ENCODE results near the gene BTD. TPM values are rescaled to one million over a fixed set of nuclear protein-coding genes. Genes with fewer than 3 reads are reported as not detected.

Gene BTD
- polyA plus RNA-seq, 5 donors, result 12.2 to 18.5 (median 15.9) TPM

GRCh38 chr3:15633766-15634598 is 32.4 kb downstream of the BTD start:
- DNase-seq, result no peak

GRCh38 chr3:15634671-15635070 is 33.1 kb downstream of the BTD start:
- DNase-seq, result no peak

- DNase-seq, result peak; percentile 40 to 53
These were observed 33.6 kb downstream of the BTD start for GRCh38 chr3:15635121-15635661.

GRCh38 chr3:15636028-15636709 is 34.6 kb downstream of the BTD start:
- DNase-seq, result no peak

- no peak for DNase-seq
These were observed 35.8 kb downstream of the BTD start for GRCh38 chr3:15637131-15637951.

- DNase-seq, result no peak
These were observed 36.8 kb downstream of the BTD start for GRCh38 chr3:15638193-15638890.

GRCh38 chr3:15638891-15639262 is 37.3 kb downstream of the BTD start:
- no peak for DNase-seq

GRCh38 chr3:15645246-15645645 is 43.7 kb downstream of the BTD start:
- no peak for DNase-seq

- no peak for DNase-seq
These were observed 44.4 kb downstream of the BTD start for GRCh38 chr3:15645740-15646501.

- DNase-seq, result no peak
These were observed 45.4 kb downstream of the BTD start for GRCh38 chr3:15646851-15647511.

- DNase-seq, result no peak
These were observed 46.1 kb downstream of the BTD start for GRCh38 chr3:15647611-15648167.

GRCh38 chr3:15649341-15649740 is 47.8 kb downstream of the BTD start:
- no peak for DNase-seq

GRCh38 chr3:15649858-15650257 is 48.3 kb downstream of the BTD start:
- DNase-seq, result no peak

GRCh38 chr3:15651396-15651795 is 49.9 kb downstream of the BTD start:
- no peak for DNase-seq

- no peak for DNase-seq
These were observed 51.8 kb downstream of the BTD start for GRCh38 chr3:15653321-15653720.

- no peak for DNase-seq
These were observed 52.6 kb downstream of the BTD start for GRCh38 chr3:15654127-15654526.

GRCh38 chr3:15654891-15655290 is 53.3 kb downstream of the BTD start:
- DNase-seq, result no peak

- DNase-seq, result no peak
These were observed 54.8 kb downstream of the BTD start for GRCh38 chr3:15656342-15656741.

GRCh38 chr3:15657016-15657415 is 55.5 kb downstream of the BTD start:
- no peak for DNase-seq

Measured in right lung (tissue), 5 donors.